Stomach (tissue), 9 donors: Measurements from ENCODE around the gene C4orf54. TPM values are rescaled to one million over a fixed set of nuclear protein-coding genes. Genes with fewer than 3 reads are reported as not detected.

ENCODE experiments used
- DNase-seq, 2 donors: peaks; one replicate each; pipeline versions ENCODE4 v3.0.0 to v3.0.0-alpha.2; 2013 to 2019
- H3K27ac ChIP-seq, 5 donors: fragments of 200-600 bp in 4 of 5; sonication (generic) in 4 of 5; one replicate each; pipeline ENCODE4 v1.5.1; 2013 to 2019; ENCODE audit warnings: mild to moderate bottlenecking in 1 of 5, moderate library complexity in 1 of 5
- H3K27me3 ChIP-seq, 3 donors: fragments of 200-600 bp; sonication (generic); one replicate each; pipeline ENCODE4 v1.5.1; 2017 to 2019; ENCODE audit warnings: mixed run types in 1 of 3
- H3K36me3 ChIP-seq, 4 donors: fragments of 200-600 bp; sonication (generic); 1 replicate in 3 of 4; 2 replicates in 1 of 4; pipeline ENCODE4 v1.5.1; 2016 to 2019
- H3K4me1 ChIP-seq, 4 donors: fragments of 200-600 bp; sonication (generic); one replicate each; pipeline ENCODE4 v1.5.1; 2016 to 2019
- H3K4me3 ChIP-seq, 4 donors: fragments of 200-600 bp; sonication (generic) in 3 of 4; one replicate each; pipeline ENCODE4 v1.5.1; 2016 to 2019; ENCODE audit warnings: mild to moderate bottlenecking in 1 of 4
- H3K9me3 ChIP-seq, 4 donors: fragments of 200-600 bp; sonication (generic); one replicate each; pipeline ENCODE4 v1.5.1; 2016 to 2019
- CTCF ChIP-seq, 7 experiments: fragments of 450-650 bp in 4 of 7; fragments of 200-600 bp in 3 of 7; sonication (generic) in 3 of 7; IDR thresholded peaks; one replicate each; pipeline ENCODE4 v1.5.1; 2016 to 2019; ENCODE audit warnings: antibody characterized with exemption in 7 of 7, control low read depth in 2 of 7, mild to moderate bottlenecking in 1 of 7
- EP300 ChIP-seq: sonication (generic); formaldehyde crosslinking; IDR thresholded peaks from one replicate; pipeline ENCODE4 v1.6.1; 2017; ENCODE audit warnings: antibody characterized with exemption
- POLR2A ChIP-seq, 4 donors: fragments of 450-650 bp; IDR thresholded peaks; one replicate each; pipeline ENCODE4 v1.6.1; 2016; ENCODE audit warnings: antibody characterized with exemption in 4 of 4, control low read depth in 2 of 4, mild to moderate bottlenecking in 1 of 4, moderate library complexity in 1 of 4
- POLR2AphosphoS5 ChIP-seq, 3 donors: sonication (generic); formaldehyde crosslinking; IDR thresholded peaks; one replicate each; pipeline ENCODE4 v1.6.1; 2016; ENCODE audit warnings: antibody characterized with exemption in 3 of 3
- WGBS, 5 donors: extraction: QIAGEN DNeasy Blood & Tissue Kit in 3 of 5; methylation state at CpG; one replicate each; pipeline versions ENCODE4 v1.1.5 to v1.1.7; 2013 to 2018; 5-methylcytosine and 5-hydroxymethylcytosine counted together
- intact Hi-C: fragments of 100-400 bp; cut with DNase I; formaldehyde crosslinking; loops from one replicate; pipeline ENCODE4 v1.15.1; 2023; ENCODE audit warnings: low total_unique reads
- polyA plus RNA-seq, 3 donors: library from polyadenylated mRNA; stranded (reverse); fragments of 200-250 nt; gene quantifications; one replicate each; pipeline ENCODE4 v1.2.3, GENCODE V29; 2013
- total RNA-seq, 5 donors: library from RNA; depleted of rRNA; stranded (reverse); fragments of >200 nt; gene quantifications; one replicate each; pipeline versions ENCODE4 v1.1.0 to v1.2.3, GENCODE V29; 2014 to 2016
- donor health status: healthy with polysubstance abuse.
- donor health status: Bipolar disorder and iron deficiency.
- donor health status: healthy.

Gene C4orf54
- total and polyA plus RNA-seq, 8 donors: under 0.01 to 0.15 TPM; not detected in 6

DNA sequence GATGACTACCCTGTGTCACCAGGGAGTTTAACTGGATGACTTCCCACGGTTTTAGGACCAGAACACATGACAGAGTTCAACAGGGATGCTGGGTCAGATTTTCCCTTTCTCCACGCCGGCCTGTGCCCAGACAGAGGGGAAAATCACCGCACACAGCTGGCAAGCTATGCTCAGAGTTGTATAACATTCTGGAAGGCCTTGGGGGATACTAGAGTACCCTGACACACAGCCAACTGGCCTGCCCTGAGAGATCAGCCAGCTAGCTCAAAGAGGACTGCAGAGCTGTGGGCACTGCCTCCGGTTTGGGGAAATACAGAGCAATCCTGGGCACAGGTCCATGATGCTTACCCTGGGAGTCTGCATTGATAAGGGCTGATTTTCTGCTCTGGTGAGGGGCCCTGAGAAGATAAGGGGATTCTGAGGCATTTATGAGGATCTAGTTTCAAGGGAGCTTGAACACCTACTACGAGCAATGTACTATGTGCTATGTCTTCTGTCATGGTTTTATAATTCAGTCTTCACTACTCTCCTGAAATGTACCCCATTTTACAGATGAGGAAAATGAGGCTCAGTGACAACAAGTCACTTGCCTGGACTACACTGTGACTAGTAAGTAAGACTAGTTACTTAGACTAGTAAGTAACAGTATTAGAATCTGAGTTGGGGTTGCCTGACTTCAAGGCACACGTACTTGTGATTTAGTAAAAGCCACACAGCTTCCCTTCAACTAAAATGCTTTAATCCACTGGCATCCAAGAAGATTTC lies 14.7 kb downstream of the C4orf54 start:
- H3K36me3 ChIP-seq: no peaks in the 10 kb centered on the region
- no peaks in the 10 kb centered on the region for H3K9me3 ChIP-seq
- DNase-seq: no peak
- H3K27me3 ChIP-seq: no peaks in the 10 kb centered on the region
- no peak overlapping the region for H3K4me3 ChIP-seq
- H3K27ac ChIP-seq: peak overlapping the region in 1 of 5 donors; percentile 56
- intact Hi-C loops: no loop called here
- H3K4me1 ChIP-seq: peaks cover 0 to 16% (median 3%) of the 10 kb centered on the region in 4 donors
- WGBS, 5 donors: 59 to 74% (median 67%) methylated on average over 7 of the region's 7 CpGs
- TF ChIP-seq EP300: no peak
- no peak for TF ChIP-seq CTCF (IDR thresholded peaks at IDR 0.05)

DNA sequence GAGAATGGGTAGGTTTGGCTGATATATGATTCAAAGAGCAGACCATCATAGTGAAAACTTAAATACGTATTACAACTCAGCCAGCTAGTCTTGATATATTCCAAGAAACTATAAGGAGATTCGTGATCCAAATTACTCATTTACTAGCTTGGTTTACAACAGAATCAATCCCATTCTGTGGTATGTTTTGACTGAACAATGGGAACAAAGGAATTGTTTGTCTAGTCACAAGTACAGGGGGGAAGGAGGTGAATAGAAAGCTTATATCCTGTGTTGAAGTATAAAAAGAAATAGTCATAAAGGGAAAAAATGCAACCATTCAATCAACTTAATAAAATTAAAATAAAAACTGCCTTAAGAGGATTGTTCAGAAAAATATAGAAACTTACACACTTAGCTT lies 17.0 kb downstream of the C4orf54 start:
- WGBS, 5 donors: 50 to 69% (median 58%) methylated on average over 2 of the region's 2 CpGs
- no peak for DNase-seq
- intact Hi-C loops: no loop called here
- no peaks in the 10 kb centered on the region for H3K27me3 ChIP-seq
- H3K9me3 ChIP-seq: no peaks in the 10 kb centered on the region
- no peaks in the 10 kb centered on the region for H3K36me3 ChIP-seq
- H3K27ac ChIP-seq: no peak overlapping the region
- H3K4me3 ChIP-seq: no peak overlapping the region
- peaks cover 0 to 16% (median 3%) of the 10 kb centered on the region in 4 donors for H3K4me1 ChIP-seq
- TF ChIP-seq EP300 (no peak), CTCF (IDR thresholded peaks at IDR 0.05) (no peak), POLR2A (IDR thresholded peaks at IDR 0.05) (no peak), POLR2AphosphoS5 (IDR thresholded peaks at IDR 0.05) (no peak)

- H3K27me3 ChIP-seq: no peaks in the 10 kb centered on the region
- H3K27ac ChIP-seq: no peak overlapping the region
- no peak for TF ChIP-seq CTCF (IDR thresholded peaks at IDR 0.05)
- no peak for TF ChIP-seq POLR2A (IDR thresholded peaks at IDR 0.05)
- TF ChIP-seq EP300: no peak
- no peak for TF ChIP-seq POLR2AphosphoS5 (IDR thresholded peaks at IDR 0.05)
- no peak overlapping the region for H3K4me3 ChIP-seq
- no peaks in the 10 kb centered on the region for H3K36me3 ChIP-seq
- 60 to 77% (median 71%) methylated on average over 5 of the region's 5 CpGs for WGBS, 5 donors
- H3K9me3 ChIP-seq: no peaks in the 10 kb centered on the region
- H3K4me1 ChIP-seq: no peaks in the 10 kb centered on the region
- intact Hi-C loops: no loop called here
- DNase-seq: no peak
Measured at GRCh38 chr4:99637174-99637573, 20.5 kb downstream of the C4orf54 start.

DNA sequence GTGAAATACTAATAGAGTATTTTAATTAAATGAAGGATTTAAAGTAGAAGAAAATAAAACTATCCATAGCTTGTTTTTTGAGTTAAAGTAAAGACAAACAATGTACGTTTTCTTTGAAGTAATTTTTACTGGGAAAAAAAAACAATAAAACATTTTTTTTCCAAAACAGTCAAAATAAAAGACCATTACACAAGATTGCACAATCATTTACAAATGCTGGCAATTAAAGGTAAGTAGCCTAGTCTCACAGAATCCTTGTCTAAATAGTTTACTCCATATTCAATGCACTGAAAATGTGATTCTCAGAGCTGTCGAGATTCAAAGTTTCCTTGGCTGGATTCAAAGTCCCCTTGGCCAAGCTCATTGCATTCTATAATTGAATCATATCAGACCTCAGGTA lies 21.2 kb downstream of the C4orf54 start:
- WGBS, 5 donors: 67 to 79% (median 75%) methylated on average over 2 of the region's 2 CpGs
- H3K27ac ChIP-seq: no peak overlapping the region
- TF ChIP-seq POLR2AphosphoS5 (IDR thresholded peaks at IDR 0.05): no peak
- no peak for TF ChIP-seq EP300
- TF ChIP-seq CTCF (IDR thresholded peaks at IDR 0.05): no peak
- intact Hi-C loops: no loop called here
- no peaks in the 10 kb centered on the region for H3K4me1 ChIP-seq
- no peak overlapping the region for H3K4me3 ChIP-seq
- no peaks in the 10 kb centered on the region for H3K9me3 ChIP-seq
- no peaks in the 10 kb centered on the region for H3K36me3 ChIP-seq
- DNase-seq: no peak
- H3K27me3 ChIP-seq: no peaks in the 10 kb centered on the region
